ENCODE results near the gene KCNIP4.

Gene KCNIP4

DNA sequence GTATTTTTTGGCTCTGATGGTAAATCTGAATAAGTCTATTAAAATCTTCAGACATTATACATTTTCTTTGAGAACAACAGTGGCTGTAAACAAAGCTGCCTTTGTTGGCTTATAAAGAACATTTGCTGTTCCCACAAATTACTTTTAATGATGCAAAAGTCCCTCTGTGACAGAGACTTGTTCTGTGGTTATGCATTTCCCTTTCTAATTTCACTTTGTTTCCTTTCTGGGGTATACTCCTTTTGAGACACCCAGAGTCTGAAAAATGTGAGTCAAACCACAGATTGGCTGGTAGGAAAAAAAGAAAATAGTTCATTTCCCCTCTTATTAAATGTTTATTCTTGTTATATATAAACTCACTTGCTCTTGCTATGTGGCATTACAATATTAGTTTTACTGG lies 845.9 kb downstream of the KCNIP4 start:
- in situ Hi-C loops (cut with MboI; ENCODE audit: low sequenced_read_pairs, unreplicated experiment) = no loop called here

DNA sequence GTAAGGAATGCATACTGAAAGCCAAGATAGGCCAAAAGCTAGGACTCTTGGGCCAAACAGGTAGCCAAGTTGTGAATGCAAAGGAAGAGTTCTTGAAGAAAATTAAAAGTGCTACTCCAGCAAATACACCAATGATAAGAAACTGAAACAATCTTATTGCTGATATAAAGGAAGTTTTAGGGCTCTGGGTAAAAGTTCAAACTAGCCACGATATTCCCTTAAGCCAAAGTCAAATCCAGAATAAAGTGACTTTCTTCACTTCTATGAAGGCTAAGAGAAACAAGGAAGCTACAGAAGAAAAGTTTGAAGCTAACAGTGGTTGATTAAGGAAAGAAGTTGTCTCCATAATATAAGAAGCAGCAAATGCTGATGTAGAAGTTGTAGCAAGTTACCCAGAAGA lies 850.7 kb downstream of the KCNIP4 start:
- in situ Hi-C loops (cut with MboI; ENCODE audit: low sequenced_read_pairs, unreplicated experiment) = no loop called here
- TF ChIP-seq, protein P1, sequence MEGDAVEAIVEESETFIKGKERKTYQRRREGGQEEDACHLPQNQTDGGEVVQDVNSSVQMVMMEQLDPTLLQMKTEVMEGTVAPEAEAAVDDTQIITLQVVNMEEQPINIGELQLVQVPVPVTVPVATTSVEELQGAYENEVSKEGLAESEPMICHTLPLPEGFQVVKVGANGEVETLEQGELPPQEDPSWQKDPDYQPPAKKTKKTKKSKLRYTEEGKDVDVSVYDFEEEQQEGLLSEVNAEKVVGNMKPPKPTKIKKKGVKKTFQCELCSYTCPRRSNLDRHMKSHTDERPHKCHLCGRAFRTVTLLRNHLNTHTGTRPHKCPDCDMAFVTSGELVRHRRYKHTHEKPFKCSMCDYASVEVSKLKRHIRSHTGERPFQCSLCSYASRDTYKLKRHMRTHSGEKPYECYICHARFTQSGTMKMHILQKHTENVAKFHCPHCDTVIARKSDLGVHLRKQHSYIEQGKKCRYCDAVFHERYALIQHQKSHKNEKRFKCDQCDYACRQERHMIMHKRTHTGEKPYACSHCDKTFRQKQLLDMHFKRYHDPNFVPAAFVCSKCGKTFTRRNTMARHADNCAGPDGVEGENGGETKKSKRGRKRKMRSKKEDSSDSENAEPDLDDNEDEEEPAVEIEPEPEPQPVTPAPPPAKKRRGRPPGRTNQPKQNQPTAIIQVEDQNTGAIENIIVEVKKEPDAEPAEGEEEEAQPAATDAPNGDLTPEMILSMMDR (IDR thresholded peaks at IDR 0.05; ENCODE audit: borderline replicate concordance, control extremely low read depth, extremely low read depth, insufficient read depth, missing control alignments) = no peak
- no peak for DNase-seq (ENCODE audit: low spot score)

More for the DNA sequence above, 845.9 kb downstream of the KCNIP4 start:
- no peak for DNase-seq (ENCODE audit: low spot score)
- TF ChIP-seq, protein P1 (IDR thresholded peaks at IDR 0.05; ENCODE audit: borderline replicate concordance, control extremely low read depth, extremely low read depth, insufficient read depth, missing control alignments) = no peak

DNA sequence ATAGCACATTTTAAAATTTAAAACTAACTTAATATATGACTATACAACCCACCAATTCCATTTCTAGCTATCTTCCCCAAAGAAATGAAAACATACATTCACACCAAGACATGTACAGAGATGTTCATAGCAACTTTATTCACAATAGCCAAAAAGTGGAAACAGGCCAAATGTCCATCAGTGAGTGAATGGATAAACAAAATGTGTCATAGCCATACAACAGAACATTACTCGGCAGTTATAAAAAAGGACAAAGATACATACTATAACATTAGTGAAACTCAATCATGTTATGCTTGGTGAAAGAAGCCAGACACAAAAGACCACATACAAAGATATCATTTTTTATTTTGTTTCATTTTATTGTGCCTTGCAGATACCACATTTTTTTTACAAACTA lies 851.5 kb downstream of the KCNIP4 start:
- DNase-seq (ENCODE audit: low spot score) = no peak
- in situ Hi-C loops (cut with MboI; ENCODE audit: low sequenced_read_pairs, unreplicated experiment) = no loop called here
- TF ChIP-seq, protein P1 (IDR thresholded peaks at IDR 0.05; ENCODE audit: borderline replicate concordance, control extremely low read depth, extremely low read depth, insufficient read depth, missing control alignments) = no peak

DNA sequence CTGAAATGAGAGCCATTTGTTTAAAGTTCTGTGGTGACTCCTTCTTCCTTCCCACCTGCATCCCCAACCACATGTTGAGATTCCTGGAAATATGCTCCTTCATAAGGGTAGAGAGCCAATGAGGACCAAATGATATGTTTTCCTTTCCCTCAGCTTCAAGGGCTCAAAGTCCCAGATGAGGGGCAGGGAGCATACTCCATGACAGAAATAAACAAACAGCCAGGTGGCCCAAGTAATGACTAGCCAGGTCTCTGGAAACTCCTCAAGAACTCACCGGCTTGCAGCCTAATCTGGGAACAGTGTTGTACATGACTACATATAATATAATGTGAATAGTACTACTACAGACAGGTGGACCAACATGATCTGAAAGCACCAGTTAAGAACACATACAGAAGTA lies 856.0 kb downstream of the KCNIP4 start:
- in situ Hi-C loops (cut with MboI; ENCODE audit: low sequenced_read_pairs, unreplicated experiment) = no loop called here
- no peak for DNase-seq (ENCODE audit: low spot score)

DNA sequence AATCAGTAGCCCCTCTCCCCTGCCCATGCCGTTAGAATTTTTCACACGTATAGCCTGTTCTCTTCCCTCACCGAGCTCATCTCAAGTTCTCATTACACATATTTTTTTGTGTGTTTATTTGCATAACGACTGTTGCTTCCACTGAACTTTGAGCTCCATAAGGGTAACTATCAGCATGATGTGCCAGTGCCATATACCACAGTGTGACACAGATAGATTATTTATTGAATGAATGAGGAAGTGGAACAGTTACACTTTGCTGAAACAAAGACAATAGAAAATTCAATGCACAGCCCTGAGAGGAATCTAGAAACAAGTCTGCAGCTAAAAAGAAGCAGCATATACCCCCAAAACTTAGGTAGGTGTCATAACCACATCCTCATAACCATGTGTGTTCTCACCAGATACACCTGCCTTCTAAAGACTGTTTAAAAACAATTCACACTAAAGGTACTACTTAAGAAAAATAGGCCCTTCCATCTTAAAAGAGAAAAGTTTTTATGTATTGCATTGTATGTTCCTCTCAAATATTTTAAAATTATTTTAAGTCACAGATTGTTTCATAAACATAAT lies 858.4 kb downstream of the KCNIP4 start:
- in situ Hi-C loops (cut with MboI; ENCODE audit: low sequenced_read_pairs, unreplicated experiment) = no loop called here
- no peak for DNase-seq (ENCODE audit: low spot score)
- TF ChIP-seq, protein P1 (IDR thresholded peaks at IDR 0.05; ENCODE audit: borderline replicate concordance, control extremely low read depth, extremely low read depth, insufficient read depth, missing control alignments) = no peak

More for the DNA sequence above, 856.0 kb downstream of the KCNIP4 start:
- TF ChIP-seq, protein P1 (IDR thresholded peaks at IDR 0.05; ENCODE audit: borderline replicate concordance, control extremely low read depth, extremely low read depth, insufficient read depth, missing control alignments) = no peak

DNA sequence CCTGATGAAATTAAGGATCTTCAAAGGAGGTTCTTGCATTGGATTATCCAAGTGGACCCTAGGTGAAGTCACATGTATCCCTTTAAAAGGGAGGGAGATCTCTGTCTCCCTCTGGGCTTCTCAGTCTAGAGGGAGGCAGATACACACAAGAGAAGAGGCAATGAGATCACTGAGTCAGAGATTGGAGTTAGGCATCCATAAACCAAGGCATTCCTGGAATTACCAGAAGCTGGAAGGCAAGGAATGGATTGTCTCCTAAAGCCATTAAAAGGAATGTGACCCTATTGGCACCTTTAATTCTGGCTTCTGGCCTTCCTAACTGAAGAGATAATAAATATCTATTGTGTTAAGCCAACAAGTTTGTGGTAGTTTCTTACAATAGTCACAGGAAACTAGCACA lies 865.2 kb downstream of the KCNIP4 start:
- no peak for DNase-seq (ENCODE audit: low spot score)
- in situ Hi-C loops (cut with MboI; ENCODE audit: low sequenced_read_pairs, unreplicated experiment) = no loop called here
- TF ChIP-seq, protein P1 (IDR thresholded peaks at IDR 0.05; ENCODE audit: borderline replicate concordance, control extremely low read depth, extremely low read depth, insufficient read depth, missing control alignments) = no peak
